GM23338 (cell line): Measurements from ENCODE around the gene S100A1.

Experiments
- CTCF ChIP-seq, 2 experiments: fragments of 200-600 bp in 1 of 2; sonication (generic) in 1 of 2; conservative IDR thresholded peaks; 2 replicates each; pipeline versions ENCODE4 v1.5.1 to v1.6.1; 2016 to 2017; ENCODE audit warnings: antibody characterized with exemption in 2 of 2, low read depth in 2 of 2, mild to moderate bottlenecking in 2 of 2, moderate library complexity in 1 of 2
- EZH2 ChIP-seq: fragments of 200-600 bp; sonication (generic); IDR thresholded peaks from one replicate; pipeline ENCODE4 v1.8.0; 2017; ENCODE audit warnings: antibody characterized with exemption, mild to moderate bottlenecking, low read depth; ENCODE audit not compliant: unreplicated experiment
- EZH2phosphoT487 ChIP-seq: fragments of 200-600 bp; sonication (generic); IDR thresholded peaks from one replicate; pipeline ENCODE4 v1.8.1; 2018; ENCODE audit warnings: antibody characterized with exemption; ENCODE audit not compliant: unreplicated experiment
- POLR2AphosphoS5 ChIP-seq: IDR thresholded peaks from 2 replicates; pipeline ENCODE4 v1.6.1; 2016; ENCODE audit warnings: antibody characterized with exemption, low read depth

GRCh38 chr1:153597206-153597605, 31.0 kb upstream of the S100A1 start:
- TF ChIP-seq CTCF (conservative IDR thresholded peaks at IDR 0.05; ENCODE audit: low read depth in 2 of 2) (no peak), POLR2AphosphoS5 (no peak), EZH2 (no peak), EZH2phosphoT487 (no peak)
